MCF 10A (cell line): ENCODE data around the gene PROS1. TPM values are rescaled to one million over a fixed set of nuclear protein-coding genes. Genes with fewer than 3 reads are reported as not detected.

ENCODE experiments used
- BruUV-seq: library from RNA; stranded (reverse); fragments of 400-500 nt; replicated peaks from 2 replicates; lab custom pipeline; 2021; lab: Mats Ljungman, UMichigan
- CTCF ChIA-PET: fragments of 300-600 bp; sonication (Branson Sonifier 250); formaldehyde crosslinking; extraction: SDS; loops from one replicate; lab custom pipeline; 2021; ENCODE audit warnings: antibody characterized with exemption, inconsistent platforms; lab: Yijun Ruan, JAX
- POLR2A ChIA-PET: fragments of 300-600, 350-650 bp; sonication (Branson Sonifier 250); formaldehyde crosslinking; extraction: SDS; loops from one replicate; lab custom pipeline; 2020; ENCODE audit warnings: antibody characterized with exemption, inconsistent platforms; lab: Yijun Ruan, JAX
- DNase-seq: peaks from one replicate; pipeline ENCODE4 v3.0.0-alpha.2; 2018; ENCODE audit not compliant: unreplicated experiment
- H3K27ac Mint-ChIP-seq: one replicate; pipeline ENCODE4 v1.8.0; 2022; ENCODE audit warnings: mild to moderate bottlenecking, low read depth, mixed read lengths; ENCODE audit not compliant: unreplicated experiment
- H3K27me3 Mint-ChIP-seq: one replicate; pipeline ENCODE4 v1.8.0; 2022; ENCODE audit warnings: mixed read lengths; ENCODE audit not compliant: insufficient read depth, unreplicated experiment
- H3K36me3 Mint-ChIP-seq: one replicate; pipeline ENCODE4 v1.8.0; 2022; ENCODE audit warnings: mild to moderate bottlenecking, moderate library complexity, mixed read lengths; ENCODE audit not compliant: insufficient read depth, unreplicated experiment
- H3K4me1 Mint-ChIP-seq: one replicate; pipeline ENCODE4 v1.8.0; 2022; ENCODE audit warnings: mixed read lengths; ENCODE audit not compliant: insufficient read depth, unreplicated experiment
- H3K4me3 Mint-ChIP-seq: one replicate; pipeline ENCODE4 v1.8.0; 2022; ENCODE audit warnings: mild to moderate bottlenecking, moderate library complexity, mixed read lengths; ENCODE audit not compliant: unreplicated experiment
- H3K9me3 Mint-ChIP-seq: one replicate; pipeline ENCODE4 v1.8.0; 2022; ENCODE audit warnings: mixed read lengths; ENCODE audit not compliant: unreplicated experiment
- CTCF ChIP-seq: fragments of 200-600 bp; IDR thresholded peaks from one replicate; pipeline ENCODE4 v1.8.0; 2022; ENCODE audit warnings: antibody characterized with exemption, mild to moderate bottlenecking; ENCODE audit not compliant: unreplicated experiment
- intact Hi-C: fragments of 100-400 bp; cut with micrococcal nuclease; formaldehyde crosslinking; loops from 2 replicates; pipeline ENCODE4 v1.14.1; 2022
- total RNA-seq: library from RNA; stranded (reverse); gene quantifications from 2 replicates; pipeline ENCODE4 v1.2.3, GENCODE V29; 2022

The PROS1 gene
- total RNA-seq, 1 experiment from 2014 or later, result 15.6 TPM

- CTCF ChIA-PET, result interaction anchor here (0.7 to 2.0 kb wide), 3 partner anchors 9 to 15 kb away, joined by 3 to 8 read pairs (median 4); partner anchors contain the start of gene PROS1
These were observed 15.1 kb upstream of the PROS1 start for GRCh38 chr3:93988764-93989163.

GRCh38 chr3:93988283-93988682 is 14.6 kb upstream of the PROS1 start:
- ChIA-PET POLR2A (interaction anchor here (1.3 kb wide), 1 partner anchor 14 kb away, joined by 3 read pairs; the partner anchor contains the start of gene PROS1), CTCF (interaction anchor here (1.3 to 2.0 kb wide), 2 partner anchors 10 to 12 kb away, joined by 3 to 8 read pairs; no protein-coding TSS in a partner anchor)
- Mint-ChIP-seq H3K27me3 (no peaks in the 10 kb centered on the region), H3K4me3 (no peak overlapping the region), H3K9me3 (no peaks in the 10 kb centered on the region), H3K36me3 (no peaks in the 10 kb centered on the region), H3K27ac (no peak overlapping the region), H3K4me1 (peaks cover 5% of the 10 kb centered on the region)
- no peak for DNase-seq
- no TSS peak for BruUV-seq
- TF ChIP-seq CTCF, result no peak
- intact Hi-C loops, result no loop called here

More at GRCh38 chr3:93988764-93989163, 15.1 kb upstream of the PROS1 start:
- H3K9me3 Mint-ChIP-seq, result no peaks in the 10 kb centered on the region
- no peak for DNase-seq
- BruUV-seq, result no TSS peak
- H3K4me3 Mint-ChIP-seq, result no peak overlapping the region
- H3K36me3 Mint-ChIP-seq, result no peaks in the 10 kb centered on the region
- POLR2A ChIA-PET, result interaction anchor here (1.3 kb wide), 1 partner anchor 15 kb away, joined by 3 read pairs; the partner anchor contains the start of gene PROS1
- TF ChIP-seq CTCF, result no peak
- no peak overlapping the region for H3K27ac Mint-ChIP-seq
- peaks cover 6% of the 10 kb centered on the region for H3K4me1 Mint-ChIP-seq
- intact Hi-C loops, result no loop called here
- H3K27me3 Mint-ChIP-seq, result no peaks in the 10 kb centered on the region

DNA sequence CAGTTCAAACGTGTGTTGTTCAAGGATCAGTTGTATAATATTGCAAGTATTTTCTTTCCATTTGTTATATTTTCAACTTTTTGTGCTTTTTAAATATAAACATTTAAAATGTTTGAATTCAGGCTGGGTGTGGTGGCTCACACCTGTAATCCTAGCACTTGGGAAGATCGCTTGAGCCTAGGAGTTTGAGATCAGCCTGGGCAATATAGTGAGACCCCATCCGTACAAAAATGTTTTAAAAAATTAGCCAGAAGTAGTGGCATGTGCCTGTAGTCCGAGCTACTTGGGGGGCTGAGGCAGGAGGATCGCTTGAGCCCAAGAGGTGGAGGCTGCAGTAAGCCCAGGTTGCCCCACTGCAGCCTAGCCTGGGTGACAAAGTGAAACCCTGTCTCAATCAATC is 10.9 kb upstream of the PROS1 start:
- Mint-ChIP-seq H3K9me3 (no peaks in the 10 kb centered on the region), H3K4me1 (peaks cover 15% of the 10 kb centered on the region), H3K27ac (no peak overlapping the region), H3K36me3 (no peaks in the 10 kb centered on the region), H3K4me3 (no peak overlapping the region), H3K27me3 (no peaks in the 10 kb centered on the region)
- ChIA-PET CTCF (interaction anchor here (1.1 kb wide), 1 partner anchor 19 kb away, joined by 4 read pairs; no protein-coding TSS in a partner anchor), POLR2A (interaction anchor here (2.0 kb wide), 1 partner anchor 78 kb away, joined by 6 read pairs; the partner anchor contains the start of genes DHFR2 and NSUN3)
- no peak for DNase-seq
- no peak for TF ChIP-seq CTCF
- intact Hi-C loops, result no loop called here
- no TSS peak for BruUV-seq

DNA sequence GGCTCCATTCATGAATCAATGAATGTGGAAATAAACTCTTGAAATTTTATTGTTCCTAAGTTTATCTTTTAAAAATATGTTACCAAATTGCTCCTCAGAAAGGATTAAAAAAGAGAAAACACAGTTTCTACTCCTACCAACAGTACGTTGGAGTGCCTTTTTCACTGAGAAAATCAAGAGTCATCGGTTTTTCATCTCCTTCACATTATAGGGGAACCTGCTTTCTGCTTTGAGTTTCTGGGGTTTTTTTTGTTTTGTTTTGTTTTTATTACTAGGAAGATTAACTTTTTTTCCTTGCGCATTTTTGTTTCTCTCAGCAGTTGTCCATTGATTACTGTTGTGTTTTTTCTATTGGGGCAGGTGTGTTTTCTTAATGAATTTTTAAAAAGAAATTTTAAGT is 9.7 kb upstream of the PROS1 start:
- TF ChIP-seq CTCF, result no peak
- ChIA-PET CTCF (no interaction called here), POLR2A (no interaction called here)
- Mint-ChIP-seq H3K4me3 (no peak overlapping the region), H3K27ac (no peak overlapping the region), H3K36me3 (no peaks in the 10 kb centered on the region), H3K4me1 (peaks cover 15% of the 10 kb centered on the region), H3K27me3 (no peaks in the 10 kb centered on the region), H3K9me3 (no peaks in the 10 kb centered on the region)
- no TSS peak for BruUV-seq
- intact Hi-C loops, result no loop called here
- no peak for DNase-seq
